ENCODE measurements around the gene ADK.
A peak's percentile ranks its signal among the peaks of the same experiment; 100 is the strongest.

The ADK gene

DNA sequence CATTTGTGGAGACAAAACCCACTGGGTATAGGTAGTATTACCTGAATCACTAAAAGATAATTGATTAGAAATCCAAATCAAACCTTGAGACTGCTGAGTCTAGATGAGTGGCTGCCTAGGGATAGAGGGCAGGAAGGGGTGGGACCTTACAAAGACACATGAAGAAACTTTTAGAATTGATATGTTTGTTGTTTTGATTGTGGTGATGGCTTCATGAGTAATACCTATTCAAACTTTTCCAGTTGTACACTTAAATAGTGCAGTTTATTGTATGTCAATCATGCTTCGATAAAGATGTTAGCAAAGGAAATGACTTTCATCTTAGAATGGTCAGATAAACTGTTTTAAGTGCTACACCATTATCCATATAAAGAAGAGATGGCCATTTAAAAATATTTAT lies 486.7 kb downstream of the ADK start:
- DNase-seq, result no peak

DNA sequence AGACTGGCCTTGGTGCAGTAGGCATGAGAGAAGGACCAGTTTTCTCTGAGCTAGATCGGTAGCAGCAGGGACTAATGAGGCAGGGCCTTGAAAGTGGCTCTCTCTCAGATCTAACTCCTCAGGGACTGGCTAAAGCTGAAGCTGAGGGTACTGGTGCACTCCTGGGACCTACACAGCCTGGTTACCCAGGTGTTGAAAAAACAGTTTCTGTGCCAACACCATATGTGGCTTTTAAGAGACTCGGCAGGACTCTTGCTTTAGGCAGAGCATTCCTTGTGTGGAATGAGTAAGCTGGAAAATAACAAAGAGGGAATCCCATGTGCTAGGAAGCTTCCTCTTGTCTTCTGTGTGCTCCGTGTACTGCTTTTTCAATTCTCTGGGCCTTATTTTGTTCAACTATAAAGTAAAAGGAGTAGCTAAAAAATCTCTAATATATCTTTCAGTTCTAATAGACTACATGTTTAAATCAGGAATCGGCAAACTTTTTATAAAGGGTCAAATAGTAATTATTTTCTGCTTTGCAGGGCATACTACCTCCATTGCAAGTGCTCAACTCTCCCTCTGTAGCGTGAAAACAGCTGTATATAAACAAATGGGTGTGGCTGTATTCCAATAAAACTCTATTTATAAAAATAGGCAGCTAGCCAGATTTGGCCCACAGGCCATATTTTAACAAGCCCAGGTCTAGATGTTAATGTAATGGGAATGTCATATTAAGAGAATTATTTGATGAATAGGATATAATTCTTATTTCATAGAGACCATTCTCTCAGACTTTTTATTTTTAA lies 489.3 kb downstream of the ADK start:
- peak; percentile 68 for DNase-seq

DNA sequence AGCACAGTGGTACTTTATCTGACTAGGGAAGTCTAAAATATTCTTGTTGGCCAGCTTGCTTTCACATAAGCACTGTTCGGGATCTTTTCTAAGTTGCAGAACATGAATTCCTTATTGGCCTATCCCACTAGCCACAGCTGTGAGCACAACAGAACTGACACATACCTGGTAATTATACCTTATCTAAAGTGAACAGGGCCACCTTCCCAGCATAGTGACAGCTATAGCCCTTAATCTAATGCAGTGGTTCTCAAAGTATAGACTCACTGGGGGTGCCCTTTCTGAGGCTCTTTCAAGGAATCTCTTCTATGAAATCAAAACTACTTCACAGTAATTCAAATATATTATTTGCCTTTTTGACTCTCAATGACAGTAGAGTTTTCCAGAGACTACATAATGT lies 490.6 kb downstream of the ADK start:
- no peak for DNase-seq

DNA sequence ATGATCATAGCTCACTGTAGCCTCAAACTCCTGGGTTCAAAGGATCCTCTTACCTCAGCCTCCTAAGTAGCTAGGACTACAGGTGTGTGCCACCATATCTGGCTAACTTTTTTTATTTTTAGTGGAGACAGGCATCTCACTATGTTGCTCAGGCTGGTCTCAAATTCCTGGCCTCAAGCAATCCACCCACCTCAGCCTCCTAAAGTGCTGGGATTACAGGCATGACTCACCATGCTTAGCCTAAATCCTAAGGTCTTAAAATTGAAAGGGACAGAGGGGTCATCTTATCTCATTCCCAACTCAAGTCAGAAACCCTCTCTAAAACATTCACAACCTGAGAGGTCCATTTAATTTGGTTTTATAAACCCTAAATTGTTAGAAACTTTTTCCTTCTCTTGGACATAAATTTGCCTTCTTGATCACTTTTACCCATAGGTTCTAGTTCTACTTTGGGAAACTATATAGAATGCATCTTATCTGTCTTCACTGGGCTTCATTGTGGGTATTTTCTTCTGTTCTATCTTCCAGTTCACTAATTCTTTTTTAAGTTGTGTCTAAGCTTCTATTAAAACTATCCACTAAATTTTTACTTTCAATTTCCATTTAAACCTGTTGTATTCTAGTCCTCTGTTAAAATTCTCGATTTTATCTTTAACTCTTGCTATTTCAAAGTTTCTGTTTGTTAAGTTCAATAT lies 492.0 kb downstream of the ADK start:
- DNase-seq, result no peak

DNA sequence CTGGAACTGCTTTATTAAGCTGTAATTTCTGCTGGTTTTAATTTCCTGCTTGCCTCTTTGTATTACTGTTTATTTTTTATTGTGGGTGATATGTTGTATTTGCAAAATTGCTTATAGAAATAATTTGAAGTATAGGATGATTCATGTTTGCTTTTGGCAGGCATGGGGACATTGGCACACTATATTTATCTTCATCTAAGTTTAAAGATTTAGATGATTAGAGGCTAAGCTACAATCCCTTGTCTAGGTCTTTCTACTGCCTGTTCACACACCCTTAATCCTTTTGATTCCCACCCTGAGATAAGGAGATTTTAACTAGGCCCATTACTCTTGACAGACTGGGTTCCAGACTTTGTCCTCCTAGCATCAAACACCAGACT lies 492.6 kb downstream of the ADK start:
- no peak for DNase-seq

DNA sequence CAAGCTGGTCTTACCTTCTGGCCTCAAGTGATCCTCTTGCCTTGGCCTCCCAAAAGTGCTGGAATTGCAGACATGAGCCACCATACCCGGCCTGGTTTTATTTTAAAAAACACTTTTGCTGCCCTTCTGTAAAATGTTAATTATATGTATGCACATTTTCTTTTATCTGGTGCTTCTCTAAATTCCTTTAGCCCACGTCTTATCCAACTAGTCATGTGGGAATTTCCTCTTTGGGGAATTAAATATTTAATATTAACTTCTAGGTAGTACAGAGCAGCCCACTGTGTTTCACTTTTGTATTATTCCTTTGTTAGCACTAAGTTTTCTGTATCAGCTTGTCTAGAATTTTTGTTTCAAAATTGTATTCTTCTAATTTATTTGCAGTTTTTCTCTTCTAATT lies 493.7 kb downstream of the ADK start:
- no peak for DNase-seq

DNA sequence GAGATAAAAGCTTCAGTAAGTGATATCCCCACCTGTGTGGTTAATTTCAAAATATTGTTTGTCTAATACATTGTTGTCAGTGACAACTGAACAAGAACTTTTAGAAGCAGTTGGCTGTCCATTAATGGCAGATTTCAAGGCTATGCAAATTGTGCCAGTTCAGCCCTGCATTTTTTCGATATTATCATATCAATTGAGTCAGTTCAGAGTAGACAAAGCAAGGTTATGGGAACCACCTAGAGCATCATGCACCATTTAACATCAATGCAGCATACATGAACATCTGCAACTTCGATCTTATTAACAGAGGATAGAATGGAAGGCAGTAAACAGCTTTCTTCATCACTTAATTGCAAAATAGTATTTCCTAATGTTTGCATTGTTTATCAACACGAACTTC lies 494.7 kb downstream of the ADK start:
- DNase-seq, result no peak

DNA sequence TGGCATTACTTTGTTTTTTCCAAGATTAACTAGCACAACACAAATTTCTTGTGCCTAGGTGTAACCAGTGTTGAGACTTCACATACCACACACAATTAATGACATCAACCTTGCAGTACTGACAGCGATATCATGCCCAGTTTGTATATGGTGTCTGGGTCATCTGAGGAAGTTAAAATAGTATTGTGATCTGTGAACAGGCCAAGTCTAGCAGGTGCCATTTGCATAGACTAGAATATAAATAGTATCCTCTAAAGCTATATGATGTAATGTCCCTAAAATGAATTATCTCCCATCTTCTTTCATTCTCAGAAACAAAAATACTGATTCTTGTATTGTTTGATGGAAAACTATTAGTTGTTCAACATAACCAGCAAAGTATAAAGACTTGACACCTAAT lies 499.6 kb downstream of the ADK start:
- DNase-seq, result no peak

DNA sequence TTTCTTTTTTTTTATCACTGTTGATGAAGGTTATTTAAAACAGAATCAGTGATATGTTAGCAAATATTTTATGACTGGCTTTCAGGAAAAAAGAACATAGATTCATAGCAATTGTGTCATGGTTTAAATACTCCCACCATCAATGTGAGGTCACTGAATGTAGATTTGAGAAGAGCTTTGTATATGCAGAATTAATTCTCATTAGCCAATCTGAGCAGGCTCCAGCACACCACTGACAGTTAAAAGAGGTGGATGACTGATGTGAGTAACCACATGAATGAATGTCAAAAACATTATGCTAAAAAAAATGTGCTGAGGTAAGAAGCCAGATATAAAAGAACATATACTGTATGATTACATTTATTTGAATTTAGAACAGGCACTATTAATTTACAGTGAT lies 500.5 kb downstream of the ADK start:
- DNase-seq, result no peak

DNA sequence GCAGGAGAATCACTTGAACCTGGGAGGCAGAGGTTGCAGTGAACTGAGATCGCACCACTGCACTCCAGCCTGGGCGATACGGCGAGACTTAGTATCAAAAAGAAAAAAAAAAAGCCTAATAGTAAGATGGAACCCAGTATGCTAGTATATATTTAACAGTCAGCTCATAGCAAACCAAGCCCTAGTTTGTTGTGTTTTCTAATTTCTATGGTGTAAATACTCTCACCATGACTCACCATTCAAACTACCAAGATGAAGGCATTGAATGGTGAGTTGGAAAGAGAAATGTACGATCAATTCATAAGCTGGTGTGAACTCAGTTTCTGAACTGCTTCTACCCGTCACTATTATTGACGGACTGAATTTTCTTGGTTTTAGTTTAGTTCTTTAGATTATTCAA lies 501.6 kb downstream of the ADK start:
- no peak for DNase-seq

DNA sequence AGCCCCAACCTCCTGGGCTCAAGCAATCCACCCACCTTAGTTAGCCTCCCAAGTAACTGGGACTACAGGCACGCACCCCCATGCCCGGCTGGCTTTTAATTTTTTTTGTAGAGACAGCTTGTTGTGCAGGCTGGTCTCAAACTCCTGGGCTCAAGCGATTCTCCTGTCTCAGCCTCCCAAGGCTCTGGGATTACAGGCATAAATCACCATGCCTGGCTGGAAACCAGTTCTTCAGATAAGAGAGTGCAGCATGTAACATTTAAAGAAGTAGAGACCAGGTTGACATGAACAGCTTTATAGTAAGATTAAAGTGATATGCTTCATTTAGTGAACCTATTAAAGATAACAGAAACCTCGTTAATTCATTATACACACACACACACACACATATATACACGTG lies 507.5 kb downstream of the ADK start:
- DNase-seq, result no peak

DNA sequence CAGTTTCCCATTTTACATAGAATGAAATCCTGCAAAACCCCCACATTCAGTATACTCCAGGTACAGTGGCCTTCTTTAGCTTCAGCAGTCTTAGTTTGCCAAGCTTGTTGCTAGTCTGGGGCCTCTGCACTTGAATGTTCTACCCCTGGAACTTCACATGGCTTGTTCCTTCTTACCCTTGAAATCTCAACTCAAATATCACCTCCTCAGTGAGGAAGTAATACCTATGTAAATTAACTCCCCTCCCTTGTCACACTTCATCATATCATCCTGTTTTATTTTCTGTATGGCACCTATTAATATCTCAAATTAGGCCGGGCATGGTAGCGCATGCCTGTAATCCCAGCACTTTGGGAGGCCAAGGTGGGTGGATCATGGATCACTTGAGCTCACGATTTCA lies 511.6 kb downstream of the ADK start:
- no peak for DNase-seq

DNA sequence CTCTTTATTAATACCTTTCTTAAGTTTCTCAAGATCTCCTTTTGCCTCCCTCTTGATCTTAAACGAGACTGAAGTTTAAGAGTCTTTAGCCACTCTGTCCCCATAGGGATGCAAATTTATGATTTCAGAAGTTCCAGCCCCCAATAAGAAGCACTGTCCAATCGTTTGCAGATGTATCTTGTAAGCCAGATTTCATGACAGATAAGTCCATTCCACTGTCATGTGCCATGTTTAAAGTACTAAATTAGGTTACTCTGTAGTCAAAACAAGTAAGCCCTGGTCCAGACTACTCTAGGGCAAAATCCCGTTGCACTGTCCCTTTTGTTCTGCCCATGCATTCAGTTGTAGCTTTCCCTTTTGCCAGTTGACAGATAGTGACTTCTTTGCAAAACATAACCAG lies 518.2 kb downstream of the ADK start:
- DNase-seq, result no peak

DNA sequence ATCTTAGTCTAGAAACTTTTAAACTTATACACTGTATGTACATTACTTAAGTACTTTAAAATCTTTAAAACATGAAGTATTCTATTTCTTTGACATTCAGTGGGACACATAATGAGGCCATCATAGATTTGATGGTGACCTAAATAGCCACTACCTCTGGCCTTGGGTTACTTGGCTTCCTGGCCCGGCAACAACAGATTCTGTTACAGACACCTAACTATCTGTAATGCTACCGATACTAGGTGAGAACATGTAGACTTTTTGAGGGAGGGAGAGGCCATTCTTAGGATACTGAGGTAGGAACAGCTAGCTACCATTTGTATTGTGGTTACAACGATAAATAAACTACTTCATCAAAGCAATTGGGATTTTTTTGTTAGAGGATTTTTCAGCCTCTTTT lies 520.7 kb downstream of the ADK start:
- DNase-seq, result no peak

DNA sequence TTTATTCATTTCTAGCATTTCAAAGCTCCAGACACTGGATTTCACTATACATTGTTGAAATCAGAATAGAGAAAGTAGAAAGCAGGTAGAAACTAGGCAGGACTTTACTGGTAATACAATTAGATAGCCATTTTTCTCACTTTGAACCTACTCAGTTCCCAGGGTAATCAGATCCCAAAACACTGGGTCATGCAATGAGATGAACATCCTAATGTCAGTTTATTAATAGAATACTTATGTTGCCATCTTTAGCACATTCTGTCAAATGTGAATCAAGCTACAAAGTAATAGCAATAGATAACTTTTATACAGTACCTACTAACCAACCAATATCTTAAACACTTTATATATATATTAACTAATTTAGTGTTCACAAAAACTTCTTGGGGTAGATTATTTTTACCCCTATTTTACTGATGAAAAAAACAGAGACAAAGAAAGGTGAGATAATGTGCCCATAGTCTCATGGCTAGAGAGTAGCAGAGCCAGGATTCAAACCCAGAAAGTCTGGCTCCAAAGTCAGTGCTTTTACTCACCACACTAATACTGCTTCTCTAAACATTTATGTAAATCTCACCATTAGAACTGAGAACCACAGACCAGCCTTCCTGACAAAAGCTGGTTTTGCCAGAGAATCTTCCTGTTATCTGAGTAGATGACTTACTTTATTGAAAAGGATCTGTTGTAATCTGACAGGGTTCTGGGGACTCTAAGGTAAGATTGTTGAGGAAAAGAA lies 521.6 kb downstream of the ADK start:
- no peak for DNase-seq

DNA sequence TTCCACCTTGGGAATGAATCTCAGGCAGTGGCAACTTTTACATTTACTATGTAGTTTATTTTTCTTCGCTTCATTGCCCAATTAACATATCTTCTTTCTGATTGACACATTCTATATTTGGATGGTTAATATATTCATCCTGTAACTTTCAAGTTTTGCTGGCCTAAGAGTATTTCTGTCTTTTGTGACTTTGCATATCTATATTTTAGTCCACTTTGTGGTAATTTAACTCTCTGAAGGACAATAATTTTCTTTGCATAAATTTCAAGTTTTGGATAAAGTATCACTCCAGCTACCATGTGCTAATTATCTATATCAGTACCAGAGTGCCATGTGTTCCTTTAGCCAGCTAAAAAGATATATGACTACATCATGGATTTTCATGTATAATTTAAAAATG lies 523.9 kb downstream of the ADK start:
- no peak for DNase-seq

DNA sequence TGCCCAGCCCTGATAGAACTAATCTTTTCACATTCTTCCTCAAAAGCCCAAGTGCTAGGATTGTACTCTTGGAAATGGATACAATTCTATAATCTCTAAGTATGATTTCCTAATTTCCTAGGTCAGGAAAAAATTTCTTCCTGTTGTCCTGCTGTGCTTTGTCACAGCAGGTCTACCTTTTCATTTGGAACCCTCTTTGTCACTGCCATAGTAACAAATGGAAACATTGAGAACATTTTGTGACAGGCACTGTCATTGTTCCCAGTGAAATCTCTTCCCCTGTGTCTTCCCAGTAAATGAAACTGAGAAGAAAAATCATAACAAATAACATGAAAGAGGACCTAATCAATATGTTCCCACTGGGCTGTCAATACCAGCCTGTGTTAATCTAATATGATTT lies 524.5 kb downstream of the ADK start:
- no peak for DNase-seq

DNA sequence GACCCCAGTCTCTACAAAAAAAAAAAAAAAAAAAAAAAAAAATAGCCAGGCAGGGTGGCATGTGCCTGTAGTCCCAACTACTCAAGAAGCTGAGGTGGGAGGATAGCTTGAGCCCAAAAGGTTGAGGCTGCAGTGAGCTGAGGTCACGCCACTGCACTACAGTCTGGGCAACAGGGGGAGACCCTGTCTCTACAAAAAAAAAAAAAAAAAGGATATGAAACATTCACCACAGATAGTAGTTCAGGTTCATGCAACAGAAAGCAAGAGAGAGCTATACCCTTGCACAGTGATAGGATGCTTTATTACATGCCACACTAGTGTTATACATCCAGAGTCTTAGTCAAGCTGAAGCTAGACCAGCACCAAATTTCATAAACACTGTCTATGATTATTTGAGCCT lies 526.9 kb downstream of the ADK start:
- no peak for DNase-seq

DNA sequence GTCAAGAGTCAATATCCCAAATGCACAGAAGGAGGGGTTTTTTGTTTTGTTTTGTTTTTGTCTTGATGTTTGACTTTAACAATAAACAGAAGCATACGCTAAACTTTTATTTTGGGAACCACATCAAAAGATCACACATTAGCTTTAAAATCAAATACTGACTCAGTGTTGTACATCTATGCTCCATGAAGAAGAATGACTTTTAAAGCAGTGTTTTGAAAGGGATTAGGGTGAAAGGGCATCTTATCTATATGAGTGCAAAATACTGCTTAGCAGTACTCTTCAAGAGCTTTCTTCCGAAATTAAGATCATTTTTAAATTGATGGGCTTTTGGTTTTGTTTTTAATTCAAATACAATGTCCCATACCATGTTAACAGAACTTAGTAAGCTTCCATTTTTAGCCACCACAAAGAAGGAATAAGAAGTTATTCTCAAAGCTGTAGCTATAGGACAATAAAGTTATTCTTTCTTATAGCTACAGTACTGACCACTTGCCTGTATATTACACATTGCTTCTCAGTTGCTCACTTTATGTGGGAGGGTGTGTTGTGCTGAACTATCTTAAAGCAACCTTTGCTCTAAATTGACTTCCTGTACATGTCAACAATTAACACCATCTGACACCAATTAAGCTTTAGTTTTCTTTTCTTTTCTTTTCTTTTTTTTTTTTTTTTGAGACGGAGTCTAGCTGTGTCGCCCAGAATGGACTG lies 531.1 kb downstream of the ADK start:
- no peak for DNase-seq

DNA sequence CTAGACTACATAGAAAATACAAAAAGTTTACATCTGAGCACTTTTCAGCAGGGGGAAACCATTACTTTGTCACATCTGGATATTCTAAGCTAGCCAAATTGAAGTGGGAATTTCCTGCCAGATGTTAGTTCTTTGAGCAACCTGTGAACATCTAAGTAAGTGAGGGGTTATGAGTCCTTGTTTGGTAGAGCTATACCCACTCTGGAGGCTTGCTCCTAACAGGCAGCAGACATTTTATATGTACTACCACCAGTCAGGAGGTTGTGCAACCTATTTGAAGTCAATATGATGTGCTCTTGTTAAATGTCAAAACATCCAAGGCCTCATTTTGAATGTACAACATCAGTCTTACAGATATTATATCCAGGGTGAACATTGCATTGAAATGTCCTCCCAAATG lies 532.0 kb downstream of the ADK start:
- DNase-seq, result no peak

DNA sequence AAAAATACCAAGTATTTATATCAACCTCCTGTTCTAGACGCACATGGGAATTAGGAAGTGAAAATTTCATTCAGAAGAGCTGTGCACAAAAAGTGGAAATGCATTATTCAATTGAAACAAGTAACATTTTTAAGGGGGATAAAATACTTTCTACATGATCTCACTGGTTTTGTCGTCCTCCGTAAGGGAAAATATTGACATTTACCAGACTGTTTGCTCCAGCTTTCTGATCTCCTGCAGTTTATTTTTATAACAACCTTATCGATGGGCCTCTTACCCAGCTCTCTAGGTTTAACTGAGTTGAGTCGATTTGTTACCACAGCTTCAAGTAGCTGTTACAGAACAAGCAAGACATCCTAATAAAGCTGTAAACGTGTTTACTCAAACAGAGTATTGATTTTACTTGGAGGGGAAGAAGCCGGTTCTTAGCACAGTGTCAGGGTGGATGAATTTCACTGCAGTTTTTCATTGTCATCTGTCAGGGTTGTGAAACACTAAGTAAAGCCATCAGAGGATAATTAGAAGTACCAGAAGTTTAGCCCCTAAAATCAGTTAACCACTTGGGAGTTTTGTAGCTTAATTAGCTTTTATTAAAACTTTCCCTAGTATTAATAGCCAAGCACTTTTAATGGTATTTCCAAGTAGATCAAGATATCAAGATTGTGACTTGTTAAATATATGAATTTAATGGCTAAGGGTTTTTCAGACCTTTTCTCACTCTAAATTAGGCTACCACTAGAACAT lies 532.8 kb downstream of the ADK start:
- peak; percentile 42 for DNase-seq

DNA sequence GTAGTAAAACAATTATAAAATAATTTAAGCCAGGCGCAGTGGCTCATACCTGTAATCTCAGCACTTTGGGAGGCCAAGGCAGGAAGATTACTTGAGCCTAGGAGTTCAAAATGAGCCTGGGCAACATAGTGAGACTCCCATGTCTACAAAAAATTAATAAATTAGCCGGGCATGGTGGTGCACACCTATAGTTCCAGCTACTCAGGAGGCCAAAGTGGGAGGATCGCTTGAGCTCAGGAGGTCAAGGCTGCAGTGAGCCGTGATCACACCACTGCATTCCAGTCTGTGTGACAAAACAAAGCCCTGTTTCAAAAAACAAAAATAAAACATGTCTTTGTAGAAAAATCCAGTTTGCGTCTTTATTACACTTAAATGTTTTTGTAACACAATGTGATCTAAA lies 533.4 kb downstream of the ADK start:
- no peak for DNase-seq

DNA sequence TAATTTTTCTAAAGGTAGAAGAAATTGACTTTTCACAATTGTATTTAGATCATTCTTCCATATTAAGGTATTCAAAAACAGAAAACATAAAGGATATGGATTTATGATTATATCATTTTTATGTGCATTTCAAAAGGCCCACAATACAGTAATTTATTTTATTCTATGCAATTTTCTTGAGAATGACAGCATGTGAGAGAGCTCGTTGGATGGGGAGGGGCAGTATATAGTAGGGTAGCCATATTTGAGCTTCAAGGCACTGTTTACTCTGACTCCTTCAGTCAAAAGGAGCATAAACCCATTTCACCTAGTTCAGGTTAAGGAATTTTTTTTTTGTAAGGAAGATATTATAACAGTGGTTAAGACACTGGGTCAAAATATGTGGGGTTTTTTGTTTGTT lies 534.5 kb downstream of the ADK start:
- DNase-seq, result no peak

All from NCI-H1092 treated with DMSO at 0.1 percent for 48 hours (cell line).